HL-60 (cell line): ENCODE measurements around the gene FIBP.

ENCODE experiments used
- DNase-seq, 2 experiments: peaks; one replicate each; pipeline ENCODE4 v3.0.0-alpha.2; 2010 to 2020; ENCODE audit warnings: low read depth in 1 of 2, low spot score in 1 of 2
- H3K27ac ChIP-seq: fragments of 250-450 bp; sonication (Bioruptor Pico); replicated peaks from 2 replicates; pipeline ENCODE4 v1.5.1; 2020; ENCODE audit warnings: mild to moderate bottlenecking, moderate library complexity
- H3K27me3 ChIP-seq: fragments of 250-450 bp; sonication (Bioruptor Pico); 2 replicates; pipeline ENCODE4 v1.5.1; 2021; ENCODE audit warnings: mild to moderate bottlenecking, moderate library complexity; ENCODE audit not compliant: insufficient read depth, poor library complexity, severe bottlenecking
- H3K4me3 ChIP-seq: replicated peaks from 2 replicates; pipeline ENCODE4 v1.5.1; 2011; ENCODE audit warnings: mild to moderate bottlenecking, control low read depth, low read length; ENCODE audit not compliant: insufficient read depth
- CTCF ChIP-seq: IDR thresholded peaks from one replicate; pipeline ENCODE4 v1.5.1; 2011; ENCODE audit warnings: low read length, control low read depth, inconsistent platforms; ENCODE audit not compliant: insufficient read depth
- GABPA ChIP-seq: IDR thresholded peaks from 2 replicates; pipeline ENCODE4 v1.6.1; 2012; ENCODE audit warnings: low read depth
- POLR2AphosphoS5 ChIP-seq: IDR thresholded peaks from 2 replicates; pipeline ENCODE4 v1.6.1; 2012; ENCODE audit warnings: low read depth
- SPI1 ChIP-seq: IDR thresholded peaks from 2 replicates; pipeline ENCODE4 v1.6.1; 2012; ENCODE audit warnings: low read depth, mild to moderate bottlenecking, borderline replicate concordance
- TF ChIP-seq, protein P1 (sequence below): IDR thresholded peaks from 2 replicates; pipeline ENCODE4 v1.6.1; 2012; ENCODE audit warnings: low read depth; ENCODE audit not compliant: insufficient replicate concordance

FIBP gene

GRCh38 chr11:65911682-65912568 lies 23.7 kb upstream of the FIBP start:
- Histone ChIP-seq H3K27ac (0 out of 2 replicates have a peak overlapping the region, but pooled peaks have one; percentile 27), H3K27me3 (no peaks in the 10 kb centered on the region), H3K4me3 (no peak overlapping the region)
- TF ChIP-seq, protein P1, sequence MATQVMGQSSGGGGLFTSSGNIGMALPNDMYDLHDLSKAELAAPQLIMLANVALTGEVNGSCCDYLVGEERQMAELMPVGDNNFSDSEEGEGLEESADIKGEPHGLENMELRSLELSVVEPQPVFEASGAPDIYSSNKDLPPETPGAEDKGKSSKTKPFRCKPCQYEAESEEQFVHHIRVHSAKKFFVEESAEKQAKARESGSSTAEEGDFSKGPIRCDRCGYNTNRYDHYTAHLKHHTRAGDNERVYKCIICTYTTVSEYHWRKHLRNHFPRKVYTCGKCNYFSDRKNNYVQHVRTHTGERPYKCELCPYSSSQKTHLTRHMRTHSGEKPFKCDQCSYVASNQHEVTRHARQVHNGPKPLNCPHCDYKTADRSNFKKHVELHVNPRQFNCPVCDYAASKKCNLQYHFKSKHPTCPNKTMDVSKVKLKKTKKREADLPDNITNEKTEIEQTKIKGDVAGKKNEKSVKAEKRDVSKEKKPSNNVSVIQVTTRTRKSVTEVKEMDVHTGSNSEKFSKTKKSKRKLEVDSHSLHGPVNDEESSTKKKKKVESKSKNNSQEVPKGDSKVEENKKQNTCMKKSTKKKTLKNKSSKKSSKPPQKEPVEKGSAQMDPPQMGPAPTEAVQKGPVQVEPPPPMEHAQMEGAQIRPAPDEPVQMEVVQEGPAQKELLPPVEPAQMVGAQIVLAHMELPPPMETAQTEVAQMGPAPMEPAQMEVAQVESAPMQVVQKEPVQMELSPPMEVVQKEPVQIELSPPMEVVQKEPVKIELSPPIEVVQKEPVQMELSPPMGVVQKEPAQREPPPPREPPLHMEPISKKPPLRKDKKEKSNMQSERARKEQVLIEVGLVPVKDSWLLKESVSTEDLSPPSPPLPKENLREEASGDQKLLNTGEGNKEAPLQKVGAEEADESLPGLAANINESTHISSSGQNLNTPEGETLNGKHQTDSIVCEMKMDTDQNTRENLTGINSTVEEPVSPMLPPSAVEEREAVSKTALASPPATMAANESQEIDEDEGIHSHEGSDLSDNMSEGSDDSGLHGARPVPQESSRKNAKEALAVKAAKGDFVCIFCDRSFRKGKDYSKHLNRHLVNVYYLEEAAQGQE: peak; percentile 45
- TF ChIP-seq SPI1 (peak; percentile 74), GABPA (no peak)
- no peak for DNase-seq

DNA sequence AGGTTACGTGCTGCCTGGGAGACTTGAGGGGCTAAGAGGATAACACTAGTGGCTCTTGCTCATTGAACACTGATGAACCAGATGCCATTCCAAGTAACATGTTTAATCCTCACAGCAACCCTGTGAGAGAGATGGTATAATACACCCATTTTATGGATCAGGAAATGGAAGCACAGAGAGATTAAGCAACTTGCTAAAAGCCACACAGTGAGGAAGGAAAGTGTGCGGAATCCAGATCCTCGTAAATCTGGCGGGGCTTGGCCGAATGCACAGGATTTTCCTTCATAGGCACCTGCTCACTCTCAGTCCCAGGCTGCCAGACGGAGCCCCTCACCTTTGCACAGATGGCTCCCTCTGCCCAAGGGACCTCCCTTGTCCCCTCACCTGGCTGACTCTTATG lies 19.6 kb upstream of the FIBP start:
- no peak for DNase-seq

GRCh38 chr11:65906602-65907001 lies 18.3 kb upstream of the FIBP start:
- H3K27me3 ChIP-seq: no peaks in the 10 kb centered on the region
- H3K4me3 ChIP-seq: no peak overlapping the region
- DNase-seq: no peak
- TF ChIP-seq SPI1 (no peak), CTCF (no peak), GABPA (no peak), POLR2AphosphoS5 (no peak)
- TF ChIP-seq, protein P1: no peak
- H3K27ac ChIP-seq: no peak overlapping the region

More for the DNA sequence above, 19.6 kb upstream of the FIBP start:
- no peak for TF ChIP-seq CTCF
- TF ChIP-seq GABPA: no peak
- TF ChIP-seq POLR2AphosphoS5: no peak
- no peak for TF ChIP-seq SPI1
- TF ChIP-seq, protein P1: no peak
- Histone ChIP-seq H3K27me3 (no peaks in the 10 kb centered on the region), H3K4me3 (no peak overlapping the region), H3K27ac (no peak overlapping the region)
